Right cardiac atrium (tissue), 5 donors: Measurements from ENCODE around the gene DHX30. TPM values are rescaled to one million over a fixed set of nuclear protein-coding genes. Genes with fewer than 3 reads are reported as not detected.

Experiments used
- ATAC-seq, 2 donors: fragments of 200-7000 bp; cut with Tn5 transposase; one replicate each; pipeline versions ENCODE4 v1.8.0 to v1.9.1; 2020; ENCODE audit warnings: moderate library complexity in 2 of 2, mild to moderate bottlenecking in 1 of 2
- DNase-seq, 3 donors: peaks; one replicate each; pipeline ENCODE4 v3.0.0-alpha.2; 2020
- H3K27ac ChIP-seq: one replicate; pipeline ENCODE4 v1.5.1; 2013; ENCODE audit warnings: mild to moderate bottlenecking, low read length, control low read depth, moderate library complexity
- H3K27me3 ChIP-seq: one replicate; pipeline ENCODE4 v1.6.1; 2013; ENCODE audit not compliant: control insufficient read depth, insufficient read depth
- H3K4me1 ChIP-seq: one replicate; pipeline ENCODE4 v1.6.1; 2013; ENCODE audit warnings: low read length; ENCODE audit not compliant: control insufficient read depth, insufficient read depth
- H3K4me3 ChIP-seq: one replicate; pipeline ENCODE4 v1.5.1; 2013; ENCODE audit warnings: low read length, control low read depth
- H3K9me3 ChIP-seq: one replicate; pipeline ENCODE4 v1.6.1; 2013; ENCODE audit warnings: low read length; ENCODE audit not compliant: control insufficient read depth
- WGBS: extraction: QIAGEN DNeasy Blood & Tissue Kit; methylation state at CpG from one replicate; pipeline ENCODE4 v1.1.7; 2013; 5-methylcytosine and 5-hydroxymethylcytosine counted together
- intact Hi-C, 4 donors: fragments of 100-400 bp; cut with DNase I; formaldehyde crosslinking; loops; one replicate each; pipeline versions ENCODE4 v1.11.0 to v1.14.0; 2022 to 2023
- polyA plus RNA-seq: library from polyadenylated mRNA; stranded (reverse); fragments of 200-250 nt; gene quantifications from one replicate; pipeline ENCODE4 v1.2.3, GENCODE V29; 2013
- total RNA-seq, 4 donors: library from RNA; stranded (reverse); fragmentation: NEBNext Ultra II Directional; extraction: Animal tissue kit (Norgen Biotek cat#: 25700); gene quantifications; one replicate each; pipeline ENCODE4 v1.2.1, GENCODE V29; 2021
- donor health status: healthy with polysubstance abuse.
- donor health status: DM: no; HTN: yes; CAD: no.
- donor health status: DM: no; HTN: no; CAD: no.
- donor health status: DM: no; HTN: yes; CAD: no; lungs with severe emphysema.
- donor health status: DM: yes; HTN: yes; CAD: no.

The DHX30 gene
- total and polyA plus RNA-seq, 5 donors: 36.7 to 51.3 (median 51.0) TPM

- WGBS: 89% methylated on average over 14 of the region's 14 CpGs
- intact Hi-C loops: loop anchor here in 1 of 4 donors (10.0 kb wide), 1 partner anchor 130 kb away; no protein-coding TSS in a partner anchor
- no peak overlapping the region for H3K27ac ChIP-seq
- no peaks in the 10 kb centered on the region for H3K9me3 ChIP-seq
- H3K27me3 ChIP-seq: no peaks in the 10 kb centered on the region
- H3K4me1 ChIP-seq: no peaks in the 10 kb centered on the region
- DNase-seq (no peak), ATAC-seq (peak in 1 of 2 donors; percentile 1)
- H3K4me3 ChIP-seq: no peak overlapping the region
Measured at GRCh38 chr3:47854720-47855455, 52.0 kb downstream of the DHX30 start.

GRCh38 chr3:47855461-47856383 is 52.8 kb downstream of the DHX30 start:
- DNase-seq (no peak), ATAC-seq (no peak)
- WGBS: 85% methylated on average over 21 of the region's 21 CpGs
- intact Hi-C loops: loop anchor here in 1 of 4 donors (10.0 kb wide), 1 partner anchor 129 kb away; no protein-coding TSS in a partner anchor
- H3K4me1 ChIP-seq: no peaks in the 10 kb centered on the region
- H3K9me3 ChIP-seq: no peaks in the 10 kb centered on the region
- no peak overlapping the region for H3K4me3 ChIP-seq
- no peaks in the 10 kb centered on the region for H3K27me3 ChIP-seq
- no peak overlapping the region for H3K27ac ChIP-seq

GRCh38 chr3:47856669-47857068 is 53.7 kb downstream of the DHX30 start:
- WGBS: 85% methylated on average over 11 of the region's 11 CpGs
- no peaks in the 10 kb centered on the region for H3K4me1 ChIP-seq
- intact Hi-C loops: loop anchor here in 1 of 4 donors (10.0 kb wide), 1 partner anchor 128 kb away; no protein-coding TSS in a partner anchor
- no peak overlapping the region for H3K27ac ChIP-seq
- ATAC-seq: no peak
- H3K27me3 ChIP-seq: no peaks in the 10 kb centered on the region
- H3K9me3 ChIP-seq: no peaks in the 10 kb centered on the region
- no peak overlapping the region for H3K4me3 ChIP-seq
- no peak for DNase-seq

GRCh38 chr3:47857151-47857550 is 54.2 kb downstream of the DHX30 start:
- H3K4me1 ChIP-seq: no peaks in the 10 kb centered on the region
- H3K27me3 ChIP-seq: no peaks in the 10 kb centered on the region
- no peak for ATAC-seq
- H3K9me3 ChIP-seq: no peaks in the 10 kb centered on the region
- intact Hi-C loops: loop anchor here in 1 of 4 donors (10.0 kb wide), 1 partner anchor 128 kb away; no protein-coding TSS in a partner anchor
- H3K27ac ChIP-seq: no peak overlapping the region
- no peak for DNase-seq
- WGBS: 93% methylated on average over 2 of the region's 2 CpGs
- H3K4me3 ChIP-seq: no peak overlapping the region

GRCh38 chr3:47859956-47860605 is 57.1 kb downstream of the DHX30 start:
- H3K27ac ChIP-seq: no peak overlapping the region
- 81% methylated on average over 4 of the region's 4 CpGs for WGBS
- no peaks in the 10 kb centered on the region for H3K9me3 ChIP-seq
- H3K4me3 ChIP-seq: no peak overlapping the region
- DNase-seq (no peak), ATAC-seq (no peak)
- H3K27me3 ChIP-seq: no peaks in the 10 kb centered on the region
- intact Hi-C loops: loop anchor here in 1 of 4 donors (10.0 kb wide), 1 partner anchor 125 kb away; no protein-coding TSS in a partner anchor
- no peaks in the 10 kb centered on the region for H3K4me1 ChIP-seq

- intact Hi-C loops: no loop called here
- ATAC-seq (peak in 1 of 2 donors; percentile 10), DNase-seq (no peak)
Measured at GRCh38 chr3:47863391-47864128, 60.6 kb downstream of the DHX30 start.

GRCh38 chr3:47865192-47865591 is 62.3 kb downstream of the DHX30 start:
- no peak for DNase-seq
- intact Hi-C loops: no loop called here
- H3K4me3 ChIP-seq: no peak overlapping the region
- H3K27me3 ChIP-seq: no peaks in the 10 kb centered on the region
- WGBS: 43% methylated on average over 3 of the region's 3 CpGs
- no peaks in the 10 kb centered on the region for H3K4me1 ChIP-seq
- no peak for ATAC-seq
- H3K9me3 ChIP-seq: no peaks in the 10 kb centered on the region
- H3K27ac ChIP-seq: no peak overlapping the region

More at GRCh38 chr3:47863391-47864128, 60.6 kb downstream of the DHX30 start:
- Histone ChIP-seq H3K9me3 (no peaks in the 10 kb centered on the region), H3K4me3 (no peak overlapping the region), H3K27me3 (no peaks in the 10 kb centered on the region), H3K4me1 (no peaks in the 10 kb centered on the region), H3K27ac (no peak overlapping the region)
- WGBS: 89% methylated on average over 12 of the region's 12 CpGs

- no peak overlapping the region for H3K27ac ChIP-seq
- H3K4me3 ChIP-seq: no peak overlapping the region
- no peaks in the 10 kb centered on the region for H3K27me3 ChIP-seq
- intact Hi-C loops: no loop called here
- no peak for DNase-seq
- 88% methylated on average over 8 of the region's 8 CpGs for WGBS
- no peaks in the 10 kb centered on the region for H3K4me1 ChIP-seq
- no peak for ATAC-seq
- H3K9me3 ChIP-seq: no peaks in the 10 kb centered on the region
Measured at GRCh38 chr3:47867451-47868044, 64.6 kb downstream of the DHX30 start.

GRCh38 chr3:47868306-47868705 is 65.4 kb downstream of the DHX30 start:
- Histone ChIP-seq H3K9me3 (no peaks in the 10 kb centered on the region), H3K27ac (no peak overlapping the region), H3K27me3 (no peaks in the 10 kb centered on the region), H3K4me3 (no peak overlapping the region), H3K4me1 (no peaks in the 10 kb centered on the region)
- ATAC-seq: no peak
- DNase-seq: no peak
- intact Hi-C loops: no loop called here
- WGBS: 96% methylated on average over 2 of the region's 2 CpGs

- Histone ChIP-seq H3K4me1 (no peaks in the 10 kb centered on the region), H3K9me3 (no peaks in the 10 kb centered on the region), H3K27me3 (no peaks in the 10 kb centered on the region), H3K27ac (no peak overlapping the region), H3K4me3 (no peak overlapping the region)
- no peak for ATAC-seq
- intact Hi-C loops: no loop called here
- whole genome bisulfite sequencing: 92% methylated on average over 3 of the region's 3 CpGs
- DNase-seq: no peak
Measured at GRCh38 chr3:47870156-47870555, 67.2 kb downstream of the DHX30 start.
